ENCODE results near the gene TINCR.
"Not testable (repeated sequence)": the region's sequence is repeated elsewhere in the genome, so short reads cannot be mapped to it uniquely, and the experiment has no call there.

TINCR gene

GRCh38 chr19:5567360-5567969 lies at the start of gene TINCR:
TSS of gene TINCR (minus strand) at chr19:5567953.
- no peak for DNase-seq (ENCODE audit: low read depth)

GRCh38 chr19:5617080-5617479 lies 49.3 kb upstream of the TINCR start:
- DNase-seq (ENCODE audit: low read depth) = no peak

GRCh38 chr19:5615756-5616327 lies 48.1 kb upstream of the TINCR start:
- no peak for DNase-seq (ENCODE audit: low read depth)

- no peak for DNase-seq (ENCODE audit: low read depth)
Observed at GRCh38 chr19:5612891-5613865, 45.4 kb upstream of the TINCR start.

GRCh38 chr19:5609881-5610448 lies 42.2 kb upstream of the TINCR start:
- DNase-seq (ENCODE audit: low read depth) = no peak

GRCh38 chr19:5608766-5609165 lies 41.0 kb upstream of the TINCR start:
- DNase-seq (ENCODE audit: low read depth) = not testable (repeated sequence)

GRCh38 chr19:5608291-5608690 lies 40.5 kb upstream of the TINCR start:
- no peak for DNase-seq (ENCODE audit: low read depth)

- DNase-seq (ENCODE audit: low read depth) = no peak
Observed at GRCh38 chr19:5607318-5608275, 39.8 kb upstream of the TINCR start.

DNA sequence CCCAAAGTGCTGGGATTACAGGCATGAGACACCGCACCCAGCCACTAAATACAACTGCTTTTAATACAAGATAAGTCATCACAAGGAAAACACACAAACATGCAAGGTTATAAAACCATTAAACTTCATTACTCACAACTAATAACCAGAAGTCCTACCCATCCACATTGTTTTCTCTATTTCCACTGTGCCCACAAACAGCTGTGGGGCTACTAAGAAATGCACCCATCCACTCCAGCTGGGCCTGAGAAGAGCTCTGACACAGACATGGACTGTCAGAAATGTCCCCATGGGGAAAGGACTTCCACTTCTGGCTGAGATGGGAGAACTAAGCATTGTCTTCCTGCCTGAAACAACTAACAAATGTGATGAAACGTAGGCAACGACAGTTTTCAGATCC lies 37.6 kb upstream of the TINCR start:
- DNase-seq (ENCODE audit: low read depth) = no peak

GRCh38 chr19:5603626-5604025 lies 35.9 kb upstream of the TINCR start:
- DNase-seq (ENCODE audit: low read depth) = no peak

DNA sequence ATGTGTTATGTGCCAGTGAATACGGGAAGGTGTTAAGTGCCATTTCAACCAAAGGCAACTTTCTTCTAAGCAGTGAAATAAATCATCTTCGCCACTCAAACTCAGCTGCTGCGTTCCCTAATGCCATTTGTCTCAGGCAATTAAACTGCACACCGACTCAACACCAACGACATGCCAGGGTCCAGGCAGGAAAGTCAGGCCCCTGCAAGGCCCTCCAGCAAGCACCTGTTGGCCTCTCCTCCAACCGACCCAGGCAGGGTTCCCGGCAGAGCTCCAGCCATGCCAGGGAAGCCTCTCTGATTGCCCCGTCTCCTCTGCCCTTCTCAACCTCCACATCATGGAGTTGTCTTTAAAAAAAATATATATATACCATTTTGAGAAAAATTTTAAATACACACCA lies 33.0 kb upstream of the TINCR start:
- DNase-seq (ENCODE audit: low read depth) = no peak

GRCh38 chr19:5595745-5596144 lies 28.0 kb upstream of the TINCR start:
- no peak for DNase-seq (ENCODE audit: low read depth)

DNA sequence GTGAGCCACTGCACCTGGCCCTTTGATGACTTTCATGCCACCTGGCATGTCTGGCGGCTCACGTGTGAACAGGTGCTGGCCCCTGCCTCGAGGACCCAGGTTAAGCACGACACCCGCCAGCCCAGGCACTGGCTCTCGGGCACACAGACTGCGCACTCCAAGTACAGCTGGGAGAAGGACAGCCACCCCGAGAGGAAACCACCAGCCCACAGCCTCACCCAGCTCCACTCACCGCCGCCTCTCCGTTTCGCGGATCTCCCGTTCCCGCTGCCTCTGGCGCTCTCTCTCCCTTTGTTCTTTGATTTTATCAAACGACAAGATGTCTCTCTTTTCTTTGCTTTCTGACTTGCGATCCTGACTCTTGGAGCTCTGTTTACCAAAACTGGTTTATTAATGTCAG lies 27.4 kb upstream of the TINCR start:
- DNase-seq (ENCODE audit: low read depth) = no peak

GRCh38 chr19:5594521-5594950 lies 26.8 kb upstream of the TINCR start:
- no peak for DNase-seq (ENCODE audit: low read depth)

- no peak for DNase-seq (ENCODE audit: low read depth)
Observed at GRCh38 chr19:5593343-5594255, 25.8 kb upstream of the TINCR start.

GRCh38 chr19:5592531-5593342 lies 25.0 kb upstream of the TINCR start:
- no peak for DNase-seq (ENCODE audit: low read depth)

DNA sequence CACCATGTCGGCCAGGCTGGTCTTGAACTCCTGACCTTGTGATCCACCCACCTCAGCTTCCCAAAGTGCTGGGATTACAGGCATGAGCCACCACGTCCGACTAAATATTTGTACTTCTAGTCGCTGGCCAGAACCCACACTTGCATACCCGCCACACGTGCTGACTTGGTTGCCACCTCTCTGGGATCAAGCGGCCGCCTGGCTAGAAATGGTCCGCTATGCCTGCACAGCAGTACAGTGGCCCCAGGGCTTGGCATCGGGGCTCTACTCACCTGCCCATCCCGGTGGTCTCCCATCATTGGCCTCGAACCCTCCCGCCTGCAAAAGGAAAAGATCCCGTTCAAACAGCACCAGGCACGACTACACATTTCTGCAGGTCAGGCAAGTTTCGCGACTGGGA lies 23.7 kb upstream of the TINCR start:
- no peak for DNase-seq (ENCODE audit: low read depth)

- no peak for DNase-seq (ENCODE audit: low read depth)
Observed at GRCh38 chr19:5590865-5591154, 23.1 kb upstream of the TINCR start.

DNA sequence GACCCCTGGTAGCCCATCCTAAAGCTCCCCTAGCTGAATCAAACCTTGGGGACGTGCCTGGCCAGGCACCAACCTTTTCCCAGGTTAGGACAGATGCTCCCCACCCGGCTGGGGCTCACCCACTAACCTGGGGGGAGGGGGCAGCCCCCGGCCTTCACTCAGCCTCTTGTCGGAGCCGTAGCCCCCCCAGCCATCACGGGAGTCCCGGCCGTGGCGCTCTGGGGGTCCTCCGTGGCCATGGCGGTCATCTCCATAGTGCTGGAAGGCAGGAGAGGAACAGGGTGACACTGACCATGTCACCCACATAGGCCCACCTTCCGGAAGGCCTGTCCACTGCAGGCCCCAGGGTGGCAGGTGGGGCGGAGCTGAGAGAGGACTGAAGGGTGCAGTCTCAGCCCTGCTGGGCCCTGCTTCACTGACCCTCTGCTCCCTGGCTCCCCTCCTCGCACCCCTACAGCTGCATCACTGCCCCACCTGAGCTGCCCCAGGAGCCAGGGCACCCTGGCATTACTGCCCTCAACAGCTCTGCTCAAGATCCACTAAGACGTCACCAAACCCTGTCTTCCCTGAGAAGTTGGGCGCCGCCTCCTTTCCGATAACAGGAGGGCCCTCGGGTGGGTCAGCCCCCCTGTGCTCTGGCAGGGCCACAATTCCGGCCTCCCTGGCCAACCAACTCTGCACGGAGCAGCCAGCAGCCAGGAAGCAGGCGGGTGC lies 22.6 kb upstream of the TINCR start:
- no peak for DNase-seq (ENCODE audit: low read depth)
